Measurements from ENCODE around the gene FXR2.

Gene FXR2

DNA sequence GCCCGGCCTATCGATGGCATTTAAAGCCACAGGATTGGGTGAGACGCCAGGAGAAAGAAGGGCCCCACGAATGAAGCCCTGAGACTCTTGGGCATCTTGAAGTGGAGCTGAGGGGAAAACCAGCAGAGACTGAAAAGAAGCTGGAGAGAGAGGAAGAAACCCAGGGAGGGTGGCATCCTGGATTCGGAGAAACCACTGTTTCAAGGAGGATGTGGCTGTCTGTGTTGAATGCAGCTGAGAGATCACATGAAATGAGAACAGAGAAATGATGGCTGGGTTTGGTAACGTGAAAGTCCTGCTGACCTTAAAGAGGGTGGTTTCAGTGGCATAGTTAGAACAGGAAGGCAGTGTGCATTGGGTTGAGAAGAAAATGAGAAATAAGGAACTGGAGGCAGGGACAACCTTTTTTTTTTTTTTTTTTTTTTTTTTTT, 62.1 kb downstream of the FXR2 start:
- H3K4me3 ChIP-seq (ENCODE audit: low read depth, low read length), result no peak overlapping the region
- TF ChIP-seq, protein P1, sequence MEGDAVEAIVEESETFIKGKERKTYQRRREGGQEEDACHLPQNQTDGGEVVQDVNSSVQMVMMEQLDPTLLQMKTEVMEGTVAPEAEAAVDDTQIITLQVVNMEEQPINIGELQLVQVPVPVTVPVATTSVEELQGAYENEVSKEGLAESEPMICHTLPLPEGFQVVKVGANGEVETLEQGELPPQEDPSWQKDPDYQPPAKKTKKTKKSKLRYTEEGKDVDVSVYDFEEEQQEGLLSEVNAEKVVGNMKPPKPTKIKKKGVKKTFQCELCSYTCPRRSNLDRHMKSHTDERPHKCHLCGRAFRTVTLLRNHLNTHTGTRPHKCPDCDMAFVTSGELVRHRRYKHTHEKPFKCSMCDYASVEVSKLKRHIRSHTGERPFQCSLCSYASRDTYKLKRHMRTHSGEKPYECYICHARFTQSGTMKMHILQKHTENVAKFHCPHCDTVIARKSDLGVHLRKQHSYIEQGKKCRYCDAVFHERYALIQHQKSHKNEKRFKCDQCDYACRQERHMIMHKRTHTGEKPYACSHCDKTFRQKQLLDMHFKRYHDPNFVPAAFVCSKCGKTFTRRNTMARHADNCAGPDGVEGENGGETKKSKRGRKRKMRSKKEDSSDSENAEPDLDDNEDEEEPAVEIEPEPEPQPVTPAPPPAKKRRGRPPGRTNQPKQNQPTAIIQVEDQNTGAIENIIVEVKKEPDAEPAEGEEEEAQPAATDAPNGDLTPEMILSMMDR (IDR thresholded peaks at IDR 0.05; ENCODE audit: insufficient read depth, low read length, missing control alignments), result no peak
- CTCF ChIA-PET, result interaction anchor here (1.0 to 13.4 kb wide), 5 partner anchors 8 to 38 kb away, joined by 3 to 115 read pairs (median 4); partner anchors contain the start of gene SENP3
- DNase-seq (ENCODE audit: low read depth, low spot score), result no peak
- POLR2A ChIA-PET, result no interaction called here

DNA sequence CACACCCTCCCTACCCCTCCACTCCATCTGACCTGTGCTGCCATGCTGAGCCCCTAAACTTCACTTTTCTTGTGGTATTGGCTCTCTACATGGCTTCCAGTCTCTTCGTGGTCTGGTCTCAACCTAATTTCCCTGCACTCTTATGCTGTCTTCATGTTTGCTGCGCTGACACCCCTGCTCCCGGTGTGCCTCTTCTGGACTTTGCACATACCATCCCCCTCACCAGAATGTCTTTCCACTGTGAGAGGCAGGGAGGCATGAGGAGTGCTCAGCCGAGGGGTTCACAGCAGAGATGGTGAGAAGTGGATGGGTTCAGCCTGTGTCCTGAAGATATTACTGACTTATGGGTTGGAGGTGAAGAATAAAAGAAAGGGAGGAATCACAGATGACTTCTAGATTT, 63.3 kb downstream of the FXR2 start:
- H3K4me3 ChIP-seq (ENCODE audit: low read depth, low read length), result no peak overlapping the region
- CTCF ChIA-PET, result interaction anchor here (10.5 to 13.4 kb wide), 2 partner anchors 9 to 37 kb away, joined by 77 to 115 read pairs; partner anchors contain the start of gene SENP3
- TF ChIP-seq, protein P1 (IDR thresholded peaks at IDR 0.05; ENCODE audit: insufficient read depth, low read length, missing control alignments), result no peak
- DNase-seq (ENCODE audit: low read depth, low spot score), result no peak
- POLR2A ChIA-PET, result no interaction called here

DNA sequence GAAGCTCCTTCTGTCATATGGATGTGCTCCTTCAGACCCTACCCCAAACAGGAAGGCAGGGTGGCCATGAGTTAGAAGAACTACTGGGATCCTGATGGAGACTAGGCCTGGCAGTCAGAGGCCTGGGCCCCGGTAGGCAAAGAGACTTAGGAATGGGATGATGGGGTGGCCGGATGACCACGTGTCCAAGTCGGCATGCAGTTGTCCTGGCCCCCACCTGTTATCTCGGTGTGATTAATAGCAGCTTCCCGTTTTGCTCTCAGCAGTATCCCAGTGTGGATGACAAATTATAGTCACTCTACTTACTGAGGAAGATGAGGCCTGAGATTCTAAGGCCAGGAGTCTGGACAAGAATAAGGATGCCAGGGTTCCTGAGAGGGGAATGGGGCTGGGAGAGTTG, 64.4 kb downstream of the FXR2 start:
- POLR2A ChIA-PET, result interaction anchor here (1.0 kb wide), 1 partner anchor 10 kb away, joined by 3 read pairs; no protein-coding TSS in a partner anchor
- TF ChIP-seq, protein P1 (IDR thresholded peaks at IDR 0.05; ENCODE audit: insufficient read depth, low read length, missing control alignments), result no peak
- H3K4me3 ChIP-seq (ENCODE audit: low read depth, low read length), result no peak overlapping the region
- no peak for DNase-seq (ENCODE audit: low read depth, low spot score)
- CTCF ChIA-PET, result interaction anchor here (1.5 to 13.4 kb wide), 3 partner anchors 8 to 36 kb away, joined by 4 to 115 read pairs (median 77); partner anchors contain the start of genes SENP3 and TNFSF13

DNA sequence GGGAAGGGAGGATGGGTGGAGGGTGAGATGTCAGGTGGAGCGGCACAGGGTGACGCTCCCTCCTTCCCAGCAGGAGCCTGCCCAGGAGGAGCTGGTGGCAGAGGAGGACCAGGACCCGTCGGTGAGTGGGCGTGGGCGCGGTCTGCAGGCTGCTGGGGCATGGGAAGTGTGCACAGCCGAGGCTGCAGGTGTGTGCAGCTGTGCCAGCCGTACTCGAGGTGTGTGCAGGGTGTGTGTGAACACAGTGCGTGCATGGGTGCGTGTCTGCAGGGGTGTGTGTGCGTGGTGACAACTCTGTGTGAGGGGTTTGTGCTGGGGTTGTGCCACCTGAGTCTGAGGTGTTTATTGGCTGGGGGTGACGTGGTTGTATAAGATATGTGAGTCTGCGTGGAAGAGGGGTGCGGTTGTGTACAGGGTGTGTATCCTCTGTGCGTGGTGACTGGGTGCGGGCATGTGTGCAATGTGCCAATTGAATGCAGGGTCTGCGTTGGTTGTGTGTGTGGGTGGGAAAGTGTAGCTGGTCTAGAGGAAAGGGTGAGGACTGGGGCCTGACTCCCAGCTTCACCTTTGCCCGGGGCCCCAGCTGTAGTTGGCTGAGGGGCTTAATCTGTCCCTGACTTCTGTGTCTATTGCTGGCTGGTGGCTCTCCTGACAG, 65.2 kb downstream of the FXR2 start:
- no peak for DNase-seq (ENCODE audit: low read depth, low spot score)
- ChIA-PET CTCF (interaction anchor here (1.1 to 13.4 kb wide), 6 partner anchors 9 to 269 kb away, joined by 3 to 115 read pairs (median 4); partner anchors contain the start of genes SENP3 and TNFSF13), POLR2A (interaction anchor here (0.9 to 1.0 kb wide), 2 partner anchors 11 to 66 kb away, joined by 3 read pairs; partner anchors contain the start of gene POLR2A)
- peak overlapping the region; percentile 70 for H3K4me3 ChIP-seq (ENCODE audit: low read depth, low read length)
- TF ChIP-seq, protein P1 (IDR thresholded peaks at IDR 0.05; ENCODE audit: insufficient read depth, low read length, missing control alignments), result no peak

DNA sequence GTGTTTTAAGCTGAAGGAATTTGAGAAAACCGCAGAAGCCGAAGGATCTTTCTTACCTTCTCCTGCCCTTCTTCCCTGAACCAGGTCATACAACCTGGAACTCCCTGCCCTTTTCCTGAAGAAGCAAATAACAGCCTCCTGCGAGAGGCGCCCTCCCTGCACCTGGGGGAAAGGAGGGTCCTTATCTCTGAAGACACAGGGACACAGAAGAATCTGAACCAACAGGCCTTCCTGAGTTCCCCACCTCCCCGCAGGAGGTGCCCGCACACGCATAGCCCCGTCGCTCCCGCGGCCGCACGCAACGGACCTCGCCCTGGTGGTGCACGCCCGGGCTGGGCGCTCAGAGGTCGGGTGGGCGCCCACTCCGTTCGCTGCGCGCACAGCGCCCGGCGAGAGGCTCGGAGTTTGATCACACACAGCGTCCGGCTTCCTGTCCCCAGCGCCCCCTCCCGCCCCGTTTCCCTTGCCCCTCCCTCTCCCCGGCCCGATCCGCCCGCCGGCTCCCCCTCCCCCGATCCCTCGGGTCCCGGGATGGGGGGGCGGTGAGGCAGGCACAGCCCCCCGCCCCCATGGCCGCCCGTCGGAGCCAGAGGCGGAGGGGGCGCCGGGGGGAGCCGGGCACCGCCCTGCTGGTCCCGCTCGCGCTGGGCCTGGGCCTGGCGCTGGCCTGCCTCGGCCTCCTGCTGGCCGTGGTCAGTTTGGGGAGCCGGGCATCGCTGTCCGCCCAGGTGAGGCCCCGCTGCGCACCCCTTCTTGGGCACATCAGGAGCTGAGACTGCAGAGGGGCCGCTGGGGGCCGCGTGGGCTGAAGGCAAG, 65.9 kb downstream of the FXR2 start, which contains the start of gene TNFSF12:
TNFSF12 (plus strand) TSS at position 474 of the 816 bp plus-strand sequence; CDS start at position 570, 96 bp downstream.
- POLR2A ChIA-PET, result no interaction called here
- CTCF ChIA-PET, result interaction anchor here (0.6 to 13.4 kb wide), 7 partner anchors 10 to 268 kb away, joined by 3 to 115 read pairs (median 3); partner anchors contain the start of genes SENP3 and TNFSF13
- DNase-seq (ENCODE audit: low read depth, low spot score), result no peak
- TF ChIP-seq, protein P1 (IDR thresholded peaks at IDR 0.05; ENCODE audit: insufficient read depth, low read length, missing control alignments), result peak; percentile 44
- H3K4me3 ChIP-seq (ENCODE audit: low read depth, low read length), result peak within 1 kb of the TSS; percentile 70

All from AG04449 (cell line).